Stimulated activated naive CD4-positive, alpha-beta T cell (primary cell): ENCODE measurements around the gene PTPRT.

Source experiments
- DNase-seq, 6 experiments: peaks; one replicate each; lab custom pipeline; 2025; lab: John Stamatoyannopoulos, UW

The PTPRT gene

GRCh38 chr20:42461965-42462593 lies 727.6 kb downstream of the PTPRT start:
- DNase-seq = no peak

GRCh38 chr20:42461291-42461690 lies 728.4 kb downstream of the PTPRT start:
- no peak for DNase-seq

GRCh38 chr20:42447270-42447669 lies 742.4 kb downstream of the PTPRT start:
- DNase-seq = no peak

GRCh38 chr20:42444799-42445198 lies 744.9 kb downstream of the PTPRT start:
- no peak for DNase-seq

- no peak for DNase-seq
Observed at GRCh38 chr20:42443200-42443599, 746.5 kb downstream of the PTPRT start.

GRCh38 chr20:42442716-42443115 lies 747.0 kb downstream of the PTPRT start:
- DNase-seq = no peak

GRCh38 chr20:42441864-42442331 lies 747.8 kb downstream of the PTPRT start:
- no peak for DNase-seq

- no peak for DNase-seq
Observed at GRCh38 chr20:42441196-42441863, 748.4 kb downstream of the PTPRT start.

GRCh38 chr20:42435230-42435629 lies 754.5 kb downstream of the PTPRT start:
- no peak for DNase-seq

GRCh38 chr20:42432496-42433334 lies 757.0 kb downstream of the PTPRT start:
- DNase-seq = no peak

GRCh38 chr20:42430598-42430997 lies 759.1 kb downstream of the PTPRT start:
- no peak for DNase-seq

- no peak for DNase-seq
Observed at GRCh38 chr20:42429761-42430458, 759.8 kb downstream of the PTPRT start.

GRCh38 chr20:42419814-42420532 lies 769.7 kb downstream of the PTPRT start:
- DNase-seq = no peak

- no peak for DNase-seq
Observed at GRCh38 chr20:42406826-42407225, 782.9 kb downstream of the PTPRT start.

GRCh38 chr20:42402455-42402854 lies 787.3 kb downstream of the PTPRT start:
- DNase-seq = no peak

GRCh38 chr20:42401613-42402012 lies 788.1 kb downstream of the PTPRT start:
- DNase-seq = no peak

GRCh38 chr20:42399802-42400201 lies 789.9 kb downstream of the PTPRT start:
- no peak for DNase-seq

- DNase-seq = no peak
Observed at GRCh38 chr20:42392442-42392841, 797.3 kb downstream of the PTPRT start.

GRCh38 chr20:42391807-42392206 lies 797.9 kb downstream of the PTPRT start:
- DNase-seq = no peak

- no peak for DNase-seq
Observed at GRCh38 chr20:42380287-42380686, 809.4 kb downstream of the PTPRT start.

GRCh38 chr20:42379385-42379784 lies 810.3 kb downstream of the PTPRT start:
- no peak for DNase-seq

- DNase-seq = no peak
Observed at GRCh38 chr20:42378826-42379225, 810.9 kb downstream of the PTPRT start.
